GM19238 (cell line): ENCODE results near the gene ACTL10.

Experiments
- DNase-seq: peaks from one replicate; pipeline ENCODE4 v3.0.0; 2011; ENCODE audit warnings: low spot score; ENCODE audit not compliant: insufficient read length

ACTL10 gene

GRCh38 chr20:33648396-33649004 lies 18.2 kb upstream of the ACTL10 start:
- DNase-seq, result no peak

GRCh38 chr20:33649201-33649681 lies 17.5 kb upstream of the ACTL10 start:
- DNase-seq, result no peak

GRCh38 chr20:33650111-33650752 lies 16.5 kb upstream of the ACTL10 start:
- DNase-seq, result no peak

- DNase-seq, result no peak
Measured at GRCh38 chr20:33650753-33651561, 15.8 kb upstream of the ACTL10 start.

- DNase-seq, result no peak
Measured at GRCh38 chr20:33651562-33652048, 15.1 kb upstream of the ACTL10 start.

- DNase-seq, result peak; percentile 73
Measured at GRCh38 chr20:33653218-33653899, 13.4 kb upstream of the ACTL10 start.

- DNase-seq, result no peak
Measured at GRCh38 chr20:33653900-33654596, 12.7 kb upstream of the ACTL10 start.

DNA sequence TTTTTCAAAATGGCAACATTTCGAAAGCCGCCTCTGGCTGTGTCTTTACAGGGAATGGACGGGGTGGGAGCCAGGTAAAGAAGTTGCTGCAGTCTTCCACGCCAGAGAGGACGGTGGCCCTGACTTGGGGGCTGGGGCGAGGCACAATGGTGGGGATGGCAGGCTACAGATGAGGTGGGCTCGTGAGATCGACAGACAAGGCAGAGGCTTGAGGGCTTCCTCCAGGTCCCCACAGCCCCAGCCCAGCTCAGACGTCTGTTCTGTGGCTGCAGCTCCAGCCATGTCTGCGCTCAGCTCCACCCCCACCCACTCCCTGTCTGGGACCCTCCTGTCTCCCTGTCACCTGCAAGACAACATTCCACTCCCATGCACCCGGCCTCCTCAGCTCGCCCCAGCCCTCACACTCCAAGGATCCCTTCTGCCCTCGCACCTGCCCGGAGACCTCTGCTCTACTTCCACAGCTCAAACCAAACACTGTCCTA lies 12.0 kb upstream of the ACTL10 start:
- no peak for DNase-seq

- no peak for DNase-seq
Measured at GRCh38 chr20:33655164-33655563, 11.6 kb upstream of the ACTL10 start.

DNA sequence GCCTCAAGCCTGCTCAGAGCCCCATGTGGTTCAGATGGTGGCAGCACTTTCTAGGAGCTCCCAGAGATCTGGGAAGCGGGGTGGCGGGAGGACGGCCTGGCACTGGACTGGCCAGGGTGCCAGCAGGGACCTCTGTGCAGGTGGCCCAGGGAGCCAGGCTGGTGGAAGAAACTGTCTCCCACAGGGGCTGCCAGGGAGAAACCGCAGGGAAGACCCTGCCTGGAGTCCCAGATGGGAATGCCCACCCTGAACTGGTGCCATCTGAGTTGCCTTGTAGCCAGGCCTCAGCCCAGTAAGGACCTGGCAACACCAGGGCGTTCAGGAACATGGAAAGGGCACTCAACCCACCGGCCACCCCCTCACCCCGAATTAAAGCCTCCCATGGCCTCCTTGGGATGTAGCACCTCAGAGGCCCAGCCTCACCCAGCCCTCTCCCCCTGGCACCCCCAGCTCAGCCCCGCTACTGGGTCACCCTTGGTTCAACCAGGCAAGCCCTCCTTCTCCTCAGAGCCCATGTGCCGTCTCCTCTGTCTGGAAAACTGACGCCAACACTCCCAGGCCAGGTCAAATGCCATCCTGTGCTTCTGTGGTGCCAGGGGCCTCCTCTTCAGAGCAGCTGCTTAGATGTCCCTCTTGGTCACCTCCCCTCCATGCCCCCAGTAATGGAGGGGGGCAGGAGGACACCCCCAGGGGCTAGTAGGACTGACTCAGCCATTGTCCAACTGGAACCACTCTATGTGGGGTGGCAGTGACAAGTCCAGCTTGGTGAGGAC lies 10.5 kb upstream of the ACTL10 start:
- no peak for DNase-seq

- DNase-seq, result no peak
Measured at GRCh38 chr20:33656783-33657703, 9.7 kb upstream of the ACTL10 start.

GRCh38 chr20:33657704-33658095 lies 9.0 kb upstream of the ACTL10 start:
- no peak for DNase-seq

DNA sequence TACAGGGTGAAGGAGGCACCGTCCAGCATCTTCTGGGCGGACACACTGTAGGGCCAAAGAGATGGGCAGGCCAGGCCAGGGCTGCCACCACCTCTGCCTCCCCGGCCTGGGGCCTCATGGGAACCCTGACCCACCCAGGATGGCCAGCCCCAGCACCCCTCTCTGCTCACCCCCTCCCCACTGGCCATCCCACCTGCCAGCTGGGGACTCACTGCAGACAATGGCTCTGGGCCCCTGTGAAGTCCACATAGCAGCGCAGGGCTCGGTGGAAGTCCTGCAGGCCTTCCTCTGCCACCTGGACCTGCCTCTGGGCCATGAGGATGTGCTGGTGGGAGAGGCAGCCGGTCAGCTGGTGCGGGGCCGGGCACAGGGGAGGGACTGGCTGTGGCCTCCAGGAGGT lies 8.2 kb upstream of the ACTL10 start:
- no peak for DNase-seq

DNA sequence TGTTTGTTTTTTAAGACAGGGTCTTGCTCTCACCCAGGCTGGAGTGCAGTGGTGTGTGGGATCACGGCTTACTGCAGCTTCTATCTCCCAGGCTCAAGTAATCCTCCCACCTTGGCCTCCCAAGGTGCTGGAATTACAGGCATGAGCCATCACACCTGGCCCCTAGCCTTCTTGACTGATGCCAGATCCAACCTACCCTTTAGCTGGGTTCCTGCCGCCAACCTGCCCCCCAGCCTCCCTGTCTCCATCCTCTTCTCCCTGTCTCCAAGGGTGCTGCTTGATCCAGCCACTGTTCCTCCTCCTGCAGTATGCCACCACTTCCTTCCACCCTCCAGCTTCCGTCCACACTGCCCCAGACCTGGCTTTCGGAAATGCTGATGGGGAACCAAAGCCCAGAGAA lies 7.8 kb upstream of the ACTL10 start:
- DNase-seq, result no peak

DNA sequence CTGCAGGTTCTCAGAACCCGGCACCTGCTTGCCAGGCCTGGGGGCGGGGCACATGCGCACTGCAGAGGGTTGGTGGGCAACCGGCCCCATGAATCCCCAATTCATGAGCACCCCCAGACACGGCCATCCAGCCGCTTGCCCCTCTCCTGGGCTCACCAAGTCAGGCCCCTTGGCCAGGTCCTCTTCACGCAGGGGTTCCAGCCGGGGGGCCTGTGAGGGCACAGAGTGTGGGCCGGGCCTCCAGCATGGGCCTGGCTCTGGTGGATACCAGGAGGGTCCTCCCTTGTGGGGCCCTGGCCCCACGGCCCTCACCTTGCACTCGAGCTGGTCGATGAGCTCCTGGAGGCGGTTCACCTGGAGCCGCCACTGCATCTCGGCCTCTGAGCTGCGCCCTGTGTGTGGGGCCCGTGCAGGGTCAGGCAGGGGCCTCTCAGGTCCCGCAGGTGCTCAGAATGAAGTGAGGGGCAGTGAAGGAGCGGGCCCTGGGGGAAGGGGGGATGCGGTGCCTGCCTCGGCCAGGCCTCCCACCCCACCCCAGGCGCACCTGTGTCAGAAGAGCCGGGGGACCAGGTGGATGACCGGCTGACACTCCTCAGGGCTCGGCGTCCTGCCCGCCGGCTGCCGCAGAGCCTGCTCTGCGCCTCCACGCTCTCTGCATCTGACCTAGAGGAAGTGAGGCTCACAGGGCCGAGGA lies 7.3 kb upstream of the ACTL10 start:
- DNase-seq, result no peak

DNA sequence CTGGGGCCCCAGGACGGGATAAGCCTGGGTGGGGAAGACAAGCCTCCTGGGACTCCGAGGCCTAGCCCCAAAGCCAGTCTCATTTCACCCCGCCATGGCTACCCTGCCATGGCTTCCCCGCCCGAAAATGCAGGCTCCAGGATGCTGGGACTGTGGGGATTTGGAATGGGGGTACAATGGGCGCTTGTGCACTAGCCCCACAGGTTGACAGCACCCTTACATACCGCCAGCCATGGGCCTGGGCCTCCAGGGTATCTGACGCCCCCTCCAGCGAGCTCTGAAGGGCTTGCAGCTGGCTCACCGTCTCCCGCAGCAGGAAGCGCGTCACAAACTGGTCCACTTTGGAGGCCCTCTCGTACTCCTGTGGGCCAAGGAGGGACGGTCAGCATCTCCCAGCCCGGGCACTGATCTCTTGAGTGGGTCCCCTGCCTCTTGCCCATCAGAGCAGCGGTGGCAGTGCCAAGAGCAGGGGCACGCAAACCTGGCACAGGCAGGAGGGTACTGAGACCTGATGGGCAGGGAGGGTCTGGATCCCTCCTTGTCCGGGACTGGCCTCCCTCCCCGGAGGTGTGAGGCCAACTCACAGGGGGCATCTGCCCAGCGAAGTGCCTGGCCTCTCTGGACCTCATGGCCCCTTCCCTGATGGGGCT lies 6.6 kb upstream of the ACTL10 start:
- DNase-seq, result no peak

GRCh38 chr20:33660685-33661058 lies 6.1 kb upstream of the ACTL10 start:
- no peak for DNase-seq

GRCh38 chr20:33662172-33662571 lies 4.6 kb upstream of the ACTL10 start, which contains the start of gene C20orf144:
C20orf144 (plus strand) TSS chr20:33662327; CDS start chr20:33662346, 19 bp downstream.
- no peak for DNase-seq
